Smooth muscle cell (in vitro differentiated cells): ENCODE data around the gene SEPTIN6. TPM values are rescaled to one million over a fixed set of nuclear protein-coding genes. Genes with fewer than 3 reads are reported as not detected.
A peak's percentile ranks its signal among the peaks of the same experiment; 100 is the strongest.

Experiments used
- DNase-seq: peaks from one replicate; lab custom pipeline; 2025; ENCODE audit not compliant: unreplicated experiment; lab: John Stamatoyannopoulos, UW
- H2AFZ ChIP-seq: fragments of 200-600 bp; sonication (generic); 2 replicates; pipeline ENCODE4 v1.6.0; 2016; ENCODE audit warnings: antibody characterized with exemption, low read depth, mild to moderate bottlenecking
- H3F3A ChIP-seq: fragments of 200-600 bp; sonication (generic); 2 replicates; pipeline ENCODE4 v1.6.0; 2017; ENCODE audit warnings: antibody characterized with exemption, low read depth
- H3K27ac ChIP-seq: fragments of 200-600 bp; sonication (generic); 2 replicates; pipeline ENCODE4 v1.5.1; 2016; ENCODE audit warnings: low read depth, mild to moderate bottlenecking
- H3K27me3 ChIP-seq: fragments of 200-600 bp; sonication (generic); 2 replicates; pipeline ENCODE4 v1.6.1; 2016; ENCODE audit warnings: low read depth, mild to moderate bottlenecking
- H3K36me3 ChIP-seq: fragments of 200-600 bp; sonication (generic); 2 replicates; pipeline ENCODE4 v1.5.1; 2016; ENCODE audit warnings: low read depth
- H3K4me1 ChIP-seq: fragments of 200-600 bp; sonication (generic); 2 replicates; pipeline ENCODE4 v1.5.1; 2016; ENCODE audit warnings: low read depth
- H3K4me2 ChIP-seq: fragments of 200-600 bp; sonication (generic); 2 replicates; pipeline ENCODE4 v1.6.0; 2016; ENCODE audit warnings: mild to moderate bottlenecking
- H3K4me3 ChIP-seq: fragments of 200-600 bp; sonication (generic); 2 replicates; pipeline ENCODE4 v1.5.1; 2016; ENCODE audit warnings: mild to moderate bottlenecking
- H3K79me2 ChIP-seq: fragments of 200-600 bp; sonication (generic); 2 replicates; pipeline ENCODE4 v1.6.0; 2016; ENCODE audit warnings: low read depth, mild to moderate bottlenecking
- H3K9ac ChIP-seq: fragments of 200-600 bp; sonication (generic); 2 replicates; pipeline ENCODE4 v1.6.0; 2016; ENCODE audit warnings: low read depth
- H3K9me3 ChIP-seq: fragments of 200-600 bp; sonication (generic); replicated peaks from 2 replicates; pipeline ENCODE4 v1.5.1; 2016; ENCODE audit warnings: low read depth
- H4K20me1 ChIP-seq: fragments of 200-600 bp; sonication (generic); 2 replicates; pipeline ENCODE4 v1.6.0; 2016; ENCODE audit warnings: low read depth
- CTCF ChIP-seq: fragments of 200-600 bp; sonication (generic); IDR thresholded peaks from 2 replicates; pipeline ENCODE4 v1.5.1; 2017; ENCODE audit warnings: borderline replicate concordance, mild to moderate bottlenecking, antibody characterized with exemption; ENCODE audit not compliant: insufficient read depth, poor library complexity, severe bottlenecking
- WGBS: methylation state at CpG from one replicate; pipeline ENCODE4 v1.1.7; 2016; ENCODE audit warnings: low lambda C conversion rate; 5-methylcytosine and 5-hydroxymethylcytosine counted together
- polyA plus RNA-seq: library from polyadenylated mRNA; unstranded; fragments of >200 nt; fragmentation: Nextera tagmentation; extraction: Ambion mirVana; gene quantifications from 2 replicates; pipeline ENCODE4 v1.2.1, GENCODE V29; 2016
- total RNA-seq: library from RNA; depleted of rRNA; stranded (reverse); fragments of >200 nt; gene quantifications from 2 replicates; pipeline ENCODE4 v1.2.3, GENCODE V29; 2014

SEPTIN6 gene
- total and polyA plus RNA-seq, 2 experiments from 2014 or later = 58.1 to 58.4 TPM

- H3K4me2 ChIP-seq = peak overlapping the region; percentile 87
- 38% methylated on average over 50 of the region's 66 CpGs for WGBS
- peaks cover 3% of the 10 kb centered on the region for H4K20me1 ChIP-seq
- peak overlapping the region; percentile 76 for H3K9ac ChIP-seq
- H3K4me3 ChIP-seq = peak overlapping the region; percentile 70
- H3K4me1 ChIP-seq = no peaks in the 10 kb centered on the region
- no peaks in the 10 kb centered on the region for H3K9me3 ChIP-seq
- no peaks in the 10 kb centered on the region for H3K36me3 ChIP-seq
- no peak overlapping the region for H2AFZ ChIP-seq
- peak overlapping the region; percentile 85 for H3K27ac ChIP-seq
- no peak for TF ChIP-seq CTCF
- H3K79me2 ChIP-seq = peaks cover 42% of the 10 kb centered on the region
- no peaks in the 10 kb centered on the region for H3F3A ChIP-seq
- DNase-seq = peak; percentile 21
- H3K27me3 ChIP-seq = no peaks in the 10 kb centered on the region
Measured at GRCh38 chrX:119692191-119693039, 553 bp downstream of the SEPTIN6 start.

- peak overlapping the region; percentile 76 for H3K9ac ChIP-seq
- no peak overlapping the region for H2AFZ ChIP-seq
- 54% methylated on average over 8 of the region's 8 CpGs for WGBS
- peaks cover 4% of the 10 kb centered on the region for H4K20me1 ChIP-seq
- H3F3A ChIP-seq = no peaks in the 10 kb centered on the region
- peaks cover 4% of the 10 kb centered on the region for H3K4me1 ChIP-seq
- H3K27ac ChIP-seq = peak overlapping the region; percentile 85
- H3K79me2 ChIP-seq = peaks cover 51% of the 10 kb centered on the region
- no peak for TF ChIP-seq CTCF
- DNase-seq = peak; percentile 2
- peak overlapping the region; percentile 87 for H3K4me2 ChIP-seq
- no peaks in the 10 kb centered on the region for H3K36me3 ChIP-seq
- H3K9me3 ChIP-seq = no peaks in the 10 kb centered on the region
- peak overlapping the region; percentile 70 for H3K4me3 ChIP-seq
- H3K27me3 ChIP-seq = no peaks in the 10 kb centered on the region
Measured at GRCh38 chrX:119690921-119691716, 1.8 kb downstream of the SEPTIN6 start.

GRCh38 chrX:119688911-119689321, 4.1 kb downstream of the SEPTIN6 start:
- no peaks in the 10 kb centered on the region for H3F3A ChIP-seq

More at GRCh38 chrX:119688911-119689321, 4.1 kb downstream of the SEPTIN6 start:
- H2AFZ ChIP-seq = no peak overlapping the region
- no peak overlapping the region for H3K27ac ChIP-seq
- 79% methylated on average over 4 of the region's 4 CpGs for WGBS
- H3K36me3 ChIP-seq = no peaks in the 10 kb centered on the region
- peaks cover 12% of the 10 kb centered on the region for H3K4me1 ChIP-seq
- no peak overlapping the region for H3K4me2 ChIP-seq
- no peak overlapping the region for H3K9ac ChIP-seq
- H3K79me2 ChIP-seq = peaks cover 65% of the 10 kb centered on the region
- DNase-seq = no peak
- H3K27me3 ChIP-seq = no peaks in the 10 kb centered on the region
- H3K4me3 ChIP-seq = no peak overlapping the region
- H3K9me3 ChIP-seq = no peaks in the 10 kb centered on the region
- TF ChIP-seq CTCF = no peak
- peaks cover 4% of the 10 kb centered on the region for H4K20me1 ChIP-seq
